IPS-20b (cell line): Measurements from ENCODE around the gene TMED6.

Experiments
- H3K27ac ChIP-seq: one replicate; pipeline ENCODE4 v1.5.1; 2013; ENCODE audit warnings: low read length
- H3K27me3 ChIP-seq: 2 replicates; pipeline ENCODE4 v1.6.1; 2013; ENCODE audit warnings: mild to moderate bottlenecking, low read length, inconsistent platforms; ENCODE audit not compliant: insufficient read depth
- H3K36me3 ChIP-seq: 2 replicates; pipeline ENCODE4 v1.6.1; 2013; ENCODE audit warnings: low read depth, mild to moderate bottlenecking, inconsistent platforms, low read length, moderate library complexity; ENCODE audit not compliant: insufficient read depth
- H3K4me1 ChIP-seq: 2 replicates; pipeline ENCODE4 v1.6.1; 2013; ENCODE audit warnings: mild to moderate bottlenecking, control low read depth, inconsistent platforms, low read length, moderate library complexity; ENCODE audit not compliant: insufficient read depth
- H3K4me3 ChIP-seq: 2 replicates; pipeline ENCODE4 v1.5.1; 2013; ENCODE audit warnings: mild to moderate bottlenecking, low read length, inconsistent platforms
- H3K9ac ChIP-seq: 2 replicates; pipeline ENCODE4 v1.6.1; 2013; ENCODE audit warnings: low read depth, mild to moderate bottlenecking, inconsistent platforms, low read length, moderate library complexity
- H3K9me3 ChIP-seq: 2 replicates; pipeline ENCODE4 v1.6.1; 2013; ENCODE audit warnings: mild to moderate bottlenecking, low read depth, low read length, inconsistent platforms; ENCODE audit not compliant: insufficient read depth

The TMED6 gene

GRCh38 chr16:69351309-69352027, at the start of gene TMED6:
Gene TMED6, minus strand, starts transcription at chr16:69351786. Its CDS starts 33 bp downstream, at chr16:69351753.
- no peak within 1 kb of the TSS for H3K27ac ChIP-seq
- H3K4me1 ChIP-seq, result no peaks in the 10 kb centered on the region
- no peaks in the 10 kb centered on the region for H3K9me3 ChIP-seq
- no peak within 1 kb of the TSS for H3K9ac ChIP-seq
- no peak within 1 kb of the TSS for H3K4me3 ChIP-seq
- no peaks in the 10 kb centered on the region; the same call in 1 of the 2 replicates for H3K36me3 ChIP-seq
- no peaks in the 10 kb centered on the region for H3K27me3 ChIP-seq

DNA sequence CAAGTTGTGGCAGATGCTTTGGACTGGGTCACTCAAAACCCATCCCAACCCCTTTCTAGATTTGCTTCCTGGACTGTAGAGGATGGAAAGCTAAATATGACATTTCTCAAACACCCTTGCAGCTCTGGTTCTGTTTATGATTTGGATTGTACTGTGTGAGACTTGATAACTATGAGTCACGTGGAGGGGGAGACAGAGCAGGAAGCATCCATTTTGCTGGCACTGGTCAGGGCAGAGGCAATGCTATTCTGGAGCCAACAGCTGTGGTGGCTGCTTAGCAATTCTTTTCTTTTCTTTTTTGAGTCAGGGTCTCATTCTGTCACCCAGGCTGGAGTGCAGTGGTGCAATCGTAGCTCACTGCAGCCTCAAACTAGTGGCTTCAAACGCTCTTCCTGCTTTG, 47.8 kb upstream of the TMED6 start:
- no peaks in the 10 kb centered on the region for H3K9me3 ChIP-seq
- no peaks in the 10 kb centered on the region for H3K27me3 ChIP-seq
- H3K27ac ChIP-seq, result no peak overlapping the region
- H3K4me1 ChIP-seq, result peaks cover 12% of the 10 kb centered on the region
- no peaks in the 10 kb centered on the region for H3K36me3 ChIP-seq
- H3K4me3 ChIP-seq, result no peak overlapping the region
- no peak overlapping the region for H3K9ac ChIP-seq

DNA sequence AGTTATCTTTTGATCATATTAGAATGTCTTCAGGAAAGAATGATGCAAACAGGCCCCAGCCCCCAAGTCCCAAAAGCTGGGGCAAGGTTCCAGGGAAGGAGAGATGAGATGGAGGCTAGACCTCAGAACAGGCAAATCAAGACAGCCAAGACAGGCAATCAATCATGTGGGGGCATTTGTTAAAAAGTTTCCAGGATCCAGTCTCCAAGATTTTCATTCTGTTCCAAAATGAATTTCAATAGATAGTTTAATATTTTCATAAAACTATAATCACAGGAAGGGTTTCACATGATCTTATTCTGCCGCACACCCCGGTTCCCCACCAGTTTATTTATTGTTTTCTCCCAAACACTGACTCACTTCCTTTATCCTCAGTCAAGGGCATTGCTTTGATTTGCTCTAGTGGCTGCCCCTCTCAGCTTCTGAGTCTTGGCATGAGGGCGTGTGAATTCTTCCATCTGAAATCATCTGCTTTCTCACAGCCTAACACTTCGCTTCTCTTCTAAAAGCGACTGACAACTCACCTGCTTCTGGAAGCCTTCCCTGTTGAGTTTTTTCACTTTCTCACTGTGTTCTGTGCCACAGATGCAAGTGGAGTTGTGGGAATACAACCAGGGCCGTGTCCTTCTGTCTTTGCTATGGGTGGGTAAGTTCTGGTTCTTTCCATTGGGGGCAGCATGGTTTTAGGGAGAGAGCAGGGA, 46.4 kb upstream of the TMED6 start:
- H3K9ac ChIP-seq, result no peak overlapping the region
- no peaks in the 10 kb centered on the region for H3K27me3 ChIP-seq
- H3K4me1 ChIP-seq, result peaks cover 6% of the 10 kb centered on the region
- H3K27ac ChIP-seq, result no peak overlapping the region
- H3K9me3 ChIP-seq, result no peaks in the 10 kb centered on the region
- H3K4me3 ChIP-seq, result no peak overlapping the region
- no peaks in the 10 kb centered on the region for H3K36me3 ChIP-seq

DNA sequence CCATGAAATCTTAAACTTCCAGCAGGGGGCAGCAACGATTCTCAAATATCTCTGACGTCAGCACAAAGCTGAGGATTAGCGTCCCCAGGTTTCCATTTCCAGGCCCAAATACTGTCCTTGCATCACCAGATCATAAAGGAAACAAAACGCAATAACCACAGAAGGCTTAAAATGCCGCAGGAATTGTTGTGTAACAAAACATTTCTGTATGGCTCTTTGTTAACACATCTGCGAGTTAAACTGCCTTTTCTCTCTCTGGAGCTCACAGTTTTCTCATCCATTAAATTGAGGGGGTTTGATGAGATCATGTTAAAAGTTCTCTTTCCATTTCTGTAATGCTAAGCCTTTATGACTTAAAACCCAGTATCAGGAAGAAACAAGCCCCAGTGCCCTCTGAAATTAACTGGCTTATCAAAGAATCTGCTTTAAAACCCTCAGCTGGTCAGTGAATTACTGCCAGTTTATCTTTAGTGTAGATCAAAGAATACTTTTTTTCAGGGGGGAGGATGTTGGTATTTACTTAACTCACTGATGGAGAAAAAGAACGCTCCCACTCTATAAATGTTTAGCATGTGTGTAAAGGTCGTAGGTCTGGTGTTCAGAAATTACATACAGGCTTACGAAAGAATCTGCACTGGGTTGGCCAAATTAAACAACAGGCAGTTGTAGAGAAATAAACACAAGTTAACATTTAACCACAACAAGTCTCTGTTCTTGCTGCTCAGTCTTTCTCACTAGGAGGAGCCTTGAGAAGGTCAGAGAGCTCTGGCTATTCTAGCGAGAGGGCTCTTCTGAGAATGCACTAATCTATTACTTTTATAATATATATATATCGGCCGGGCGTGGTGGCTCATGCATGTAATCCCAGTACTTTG, 44.8 kb upstream of the TMED6 start:
- Histone ChIP-seq H3K4me3 (no peak overlapping the region), H3K9ac (peak overlapping the region; percentile 6; the same call in 1 of the 2 replicates), H3K36me3 (no peaks in the 10 kb centered on the region), H3K9me3 (no peaks in the 10 kb centered on the region), H3K4me1 (peaks cover 6% of the 10 kb centered on the region), H3K27ac (no peak overlapping the region), H3K27me3 (no peaks in the 10 kb centered on the region)

GRCh38 chr16:69395859-69396186, 44.2 kb upstream of the TMED6 start:
- H3K4me3 ChIP-seq, result no peak overlapping the region
- no peaks in the 10 kb centered on the region for H3K36me3 ChIP-seq
- H3K9ac ChIP-seq, result no peak overlapping the region
- H3K27me3 ChIP-seq, result no peaks in the 10 kb centered on the region
- H3K9me3 ChIP-seq, result no peaks in the 10 kb centered on the region
- H3K4me1 ChIP-seq, result peaks cover 6% of the 10 kb centered on the region
- no peak overlapping the region for H3K27ac ChIP-seq

DNA sequence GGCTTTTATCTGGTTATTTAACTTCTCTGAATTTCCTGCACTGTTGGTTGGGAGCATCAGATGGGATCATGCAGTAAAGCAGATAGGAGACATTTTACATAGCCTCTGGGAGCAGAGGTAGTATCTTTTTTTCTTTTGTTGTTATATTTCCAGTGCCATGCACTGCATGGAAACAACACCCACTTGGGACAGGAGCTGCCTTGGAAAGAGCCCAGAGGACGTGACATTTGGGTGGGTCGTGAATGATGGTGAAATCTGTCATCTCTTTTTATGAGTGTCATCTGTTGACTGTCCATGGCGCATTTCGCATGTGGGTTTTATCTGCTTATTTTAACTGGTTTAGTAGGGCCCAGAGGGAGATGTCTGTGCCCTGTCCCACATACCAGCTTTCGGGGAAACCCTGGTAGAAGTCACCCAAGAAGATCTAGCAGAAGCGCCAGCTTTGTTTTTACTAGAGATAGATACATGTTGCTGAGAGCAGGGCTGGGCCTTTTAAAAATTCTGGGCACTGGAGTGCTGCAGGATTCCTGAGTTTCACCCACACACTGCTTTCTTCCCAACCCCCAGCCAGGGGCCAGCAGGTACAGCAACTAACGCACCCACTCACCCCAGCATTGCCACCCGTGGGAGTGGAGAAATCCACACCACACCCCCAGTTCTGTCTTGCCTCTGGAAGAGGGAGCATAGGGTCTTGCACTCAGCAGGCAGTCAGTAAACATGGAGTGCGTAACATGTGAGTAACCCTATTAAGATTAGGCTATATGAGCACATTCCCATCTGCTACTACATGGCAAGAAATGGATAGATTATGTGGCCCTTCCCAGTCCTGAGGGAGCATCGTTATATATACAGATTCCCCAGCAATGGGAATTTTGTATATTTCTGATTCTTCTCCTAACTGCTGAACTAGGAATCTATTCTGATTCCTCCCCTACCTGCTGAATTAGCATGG, 42.6 kb upstream of the TMED6 start:
- Histone ChIP-seq H3K9ac (no peak overlapping the region), H3K27ac (no peak overlapping the region), H3K9me3 (no peaks in the 10 kb centered on the region), H3K27me3 (no peaks in the 10 kb centered on the region), H3K36me3 (no peaks in the 10 kb centered on the region), H3K4me3 (no peak overlapping the region), H3K4me1 (peaks cover 6% of the 10 kb centered on the region)

DNA sequence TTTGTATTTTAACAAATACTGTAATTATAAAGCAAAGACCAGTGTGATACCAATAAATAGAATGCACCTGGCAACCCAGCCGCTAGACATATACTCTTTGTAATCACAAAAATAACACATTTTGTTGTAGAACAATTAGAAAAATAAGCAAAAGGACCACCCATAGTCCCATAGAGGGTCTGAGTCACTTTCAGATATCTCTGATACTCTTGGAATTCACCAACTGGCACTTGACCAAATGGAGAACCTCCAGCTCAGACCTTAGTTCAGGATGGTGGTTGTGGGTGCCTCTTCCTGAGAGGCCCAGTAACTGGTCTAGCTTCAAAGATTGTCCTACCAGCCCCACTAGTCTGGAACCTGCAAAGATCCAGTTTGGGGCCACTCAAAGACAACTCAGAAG, 35.0 kb upstream of the TMED6 start:
- Histone ChIP-seq H3K4me1 (no peaks in the 10 kb centered on the region), H3K4me3 (peak overlapping the region; percentile 98; the same call in 1 of the 2 replicates), H3K9ac (no peak overlapping the region), H3K36me3 (peaks cover 29% of the 10 kb centered on the region), H3K27me3 (no peaks in the 10 kb centered on the region), H3K27ac (no peak overlapping the region), H3K9me3 (no peaks in the 10 kb centered on the region)

DNA sequence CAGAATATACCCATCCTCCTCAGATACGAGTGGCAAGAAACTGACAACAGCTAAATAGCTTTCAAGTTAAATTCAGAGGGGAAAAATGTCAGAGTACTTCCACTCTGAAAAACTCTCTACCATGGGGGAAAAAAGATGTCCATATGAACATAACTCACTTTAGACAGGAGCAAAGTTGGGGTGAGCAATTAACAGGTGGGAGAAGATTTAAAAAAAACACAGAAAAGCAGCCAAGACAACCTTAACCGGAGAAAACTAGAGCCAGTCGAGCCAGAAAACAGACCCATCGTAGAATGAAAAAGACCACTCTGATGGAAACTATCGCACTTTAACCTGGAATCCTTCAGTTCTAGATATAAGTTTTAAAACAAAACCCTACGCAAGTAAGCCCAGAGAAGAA, 33.4 kb upstream of the TMED6 start:
- H3K27me3 ChIP-seq, result no peaks in the 10 kb centered on the region
- no peak overlapping the region for H3K27ac ChIP-seq
- peak overlapping the region; percentile 98 for H3K4me3 ChIP-seq
- H3K4me1 ChIP-seq, result no peaks in the 10 kb centered on the region
- H3K9ac ChIP-seq, result peak overlapping the region; percentile 96
- peaks cover 43% of the 10 kb centered on the region for H3K36me3 ChIP-seq
- H3K9me3 ChIP-seq, result no peaks in the 10 kb centered on the region

- Histone ChIP-seq H3K4me1 (no peaks in the 10 kb centered on the region), H3K27me3 (no peaks in the 10 kb centered on the region), H3K27ac (no peak overlapping the region), H3K9me3 (no peaks in the 10 kb centered on the region), H3K36me3 (peaks cover 69% of the 10 kb centered on the region), H3K4me3 (no peak overlapping the region), H3K9ac (no peak overlapping the region)
Observed at GRCh38 chr16:69382421-69382820, 30.8 kb upstream of the TMED6 start.

DNA sequence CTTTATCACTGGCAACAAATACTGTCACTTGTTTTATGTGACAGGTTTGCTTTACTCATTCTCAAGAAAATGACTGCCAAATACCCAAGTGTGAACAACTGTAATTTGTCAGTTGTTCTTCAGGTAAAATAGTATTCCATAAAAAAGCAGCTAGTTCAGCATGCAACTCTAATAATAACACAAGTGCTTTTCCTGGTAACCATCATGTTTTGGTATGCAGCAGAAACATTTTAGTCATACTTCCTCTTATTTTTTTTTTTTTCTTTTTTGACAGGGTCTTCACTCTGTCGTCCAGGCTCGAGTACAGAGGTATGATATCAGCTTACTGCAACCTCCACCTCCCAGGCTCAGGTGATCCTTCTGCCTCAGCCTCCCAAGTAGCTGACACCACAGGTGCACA, 29.6 kb upstream of the TMED6 start:
- H3K4me3 ChIP-seq, result no peak overlapping the region
- peaks cover 70% of the 10 kb centered on the region for H3K36me3 ChIP-seq
- no peaks in the 10 kb centered on the region for H3K27me3 ChIP-seq
- H3K9me3 ChIP-seq, result no peaks in the 10 kb centered on the region
- H3K27ac ChIP-seq, result no peak overlapping the region
- no peak overlapping the region for H3K9ac ChIP-seq
- no peaks in the 10 kb centered on the region for H3K4me1 ChIP-seq

GRCh38 chr16:69378760-69379159, 27.2 kb upstream of the TMED6 start:
- Histone ChIP-seq H3K9me3 (no peaks in the 10 kb centered on the region), H3K9ac (no peak overlapping the region), H3K4me1 (no peaks in the 10 kb centered on the region), H3K4me3 (no peak overlapping the region), H3K27ac (no peak overlapping the region), H3K27me3 (no peaks in the 10 kb centered on the region), H3K36me3 (peaks cover 71% of the 10 kb centered on the region)
